Measurements from ENCODE around the gene EGLN2.

EGLN2 gene

DNA sequence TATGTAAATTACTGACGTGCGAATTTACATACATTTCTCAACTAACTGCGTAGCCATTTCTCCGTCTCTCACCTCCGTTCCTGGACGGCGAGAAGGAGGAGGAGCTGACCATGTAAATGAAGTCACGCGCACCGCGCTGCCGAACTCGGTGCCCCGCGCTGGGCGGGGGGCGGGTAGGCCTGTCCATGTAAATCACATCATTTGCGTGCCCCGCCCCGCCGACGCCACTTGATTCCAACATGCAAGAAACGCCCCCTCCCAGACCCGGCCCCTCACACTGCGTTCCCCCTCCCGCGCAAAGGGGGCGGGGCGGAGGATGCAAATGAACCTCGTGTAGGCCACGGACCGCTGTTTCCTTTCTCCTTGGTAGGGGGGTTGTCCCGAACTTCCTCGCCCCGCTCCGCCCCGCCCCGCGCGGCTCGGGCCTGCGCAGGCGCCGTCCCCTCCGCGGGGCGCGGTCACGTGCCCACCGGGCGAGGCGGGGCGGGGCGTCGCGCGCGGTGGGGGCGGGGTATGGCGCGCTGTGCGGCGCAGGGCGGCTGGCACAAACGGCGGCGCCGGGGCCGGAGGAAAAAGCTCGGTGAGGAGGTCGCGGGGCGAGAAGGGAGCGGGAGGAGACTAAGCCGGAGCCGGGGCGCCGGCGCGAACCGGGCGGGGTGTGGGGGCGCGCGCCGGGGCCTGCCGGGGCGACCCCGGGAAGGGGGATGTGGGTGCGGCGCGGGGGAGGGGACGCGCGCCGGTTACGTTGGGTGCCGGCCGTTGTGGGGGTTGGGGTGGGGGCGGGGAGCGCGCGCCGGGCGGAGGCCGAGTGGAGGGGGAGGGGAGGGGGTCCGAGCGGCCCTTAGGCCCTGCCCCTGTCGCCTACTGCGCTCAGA is at the start of gene EGLN2:
TSS of gene EGLN2 (plus strand) at position 509 of the 875 bp plus-strand sequence. CDS start 1,382 bp downstream, outside the sequence.
- H3K9me3 ChIP-seq (ENCODE audit: control insufficient read depth, insufficient read depth, low read length): no peaks in the 10 kb centered on the region
- H3K4me1 ChIP-seq (ENCODE audit: control insufficient read depth, insufficient read depth, low read length): peaks cover 13% of the 10 kb centered on the region
- H3K9ac ChIP-seq (ENCODE audit: low read depth, low read length): peak within 1 kb of the TSS; percentile 82
- H3K27me3 ChIP-seq (ENCODE audit: control insufficient read depth, insufficient read depth, low read length): no peaks in the 10 kb centered on the region
- peaks cover 30% of the 10 kb centered on the region for H3K36me3 ChIP-seq (ENCODE audit: control insufficient read depth, insufficient read depth, low read length)
- H3K4me3 ChIP-seq (ENCODE audit: low read depth, low read length): peak within 1 kb of the TSS; percentile 83

DNA sequence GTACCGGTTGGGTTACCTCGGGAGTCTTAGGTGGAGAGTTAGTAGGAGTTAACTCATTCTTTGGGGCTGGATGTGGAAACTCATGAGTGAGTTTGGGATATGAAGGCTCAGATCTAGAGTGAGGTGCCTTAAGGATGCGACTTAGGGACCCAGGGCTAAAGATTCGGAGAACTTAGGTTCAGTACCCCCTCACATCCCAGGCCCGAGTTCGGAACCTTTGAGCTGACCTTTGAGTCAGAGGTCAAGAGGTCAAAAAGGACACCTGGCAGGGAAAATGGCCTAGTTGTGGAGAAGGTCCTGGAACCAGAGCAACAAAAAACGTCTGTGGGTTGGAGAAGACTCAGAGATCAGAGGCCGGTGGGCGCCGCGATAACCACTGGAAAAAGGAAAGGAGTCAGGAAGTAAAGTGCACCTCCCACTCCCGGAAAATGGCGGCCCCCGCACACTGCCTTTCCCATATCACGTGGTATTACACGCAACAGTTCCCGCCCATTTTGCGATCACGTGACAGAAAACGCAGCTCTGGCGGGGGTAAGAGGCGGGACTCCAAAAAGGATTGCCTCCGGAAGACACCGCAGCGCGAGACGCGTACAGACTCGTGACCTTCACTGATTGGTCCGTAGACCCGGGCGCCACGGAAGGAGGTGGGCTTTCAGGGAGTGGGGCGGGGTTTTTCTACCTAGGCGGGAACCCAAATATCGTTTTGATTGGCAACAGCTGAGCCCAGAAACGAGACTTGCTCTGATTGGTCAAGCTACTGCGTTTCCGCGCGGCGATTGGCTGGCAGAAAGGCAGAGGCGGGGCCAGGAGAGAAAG is 48.7 kb upstream of the EGLN2 start, which contains the start of gene ACTMAP:
TSS of gene ACTMAP (minus strand) at position 420 of the 816 bp plus-strand sequence. CDS start 674 bp downstream, outside the sequence.
- peak within 1 kb of the TSS; percentile 99 for H3K9ac ChIP-seq (ENCODE audit: low read depth, low read length)
- H3K4me3 ChIP-seq (ENCODE audit: low read depth, low read length): peak within 1 kb of the TSS; percentile 78
- peaks cover 17% of the 10 kb centered on the region for H3K36me3 ChIP-seq (ENCODE audit: control insufficient read depth, insufficient read depth, low read length)
- peaks cover 8% of the 10 kb centered on the region for H3K4me1 ChIP-seq (ENCODE audit: control insufficient read depth, insufficient read depth, low read length)
- H3K9me3 ChIP-seq (ENCODE audit: control insufficient read depth, insufficient read depth, low read length): no peaks in the 10 kb centered on the region
- H3K27me3 ChIP-seq (ENCODE audit: control insufficient read depth, insufficient read depth, low read length): no peaks in the 10 kb centered on the region

DNA sequence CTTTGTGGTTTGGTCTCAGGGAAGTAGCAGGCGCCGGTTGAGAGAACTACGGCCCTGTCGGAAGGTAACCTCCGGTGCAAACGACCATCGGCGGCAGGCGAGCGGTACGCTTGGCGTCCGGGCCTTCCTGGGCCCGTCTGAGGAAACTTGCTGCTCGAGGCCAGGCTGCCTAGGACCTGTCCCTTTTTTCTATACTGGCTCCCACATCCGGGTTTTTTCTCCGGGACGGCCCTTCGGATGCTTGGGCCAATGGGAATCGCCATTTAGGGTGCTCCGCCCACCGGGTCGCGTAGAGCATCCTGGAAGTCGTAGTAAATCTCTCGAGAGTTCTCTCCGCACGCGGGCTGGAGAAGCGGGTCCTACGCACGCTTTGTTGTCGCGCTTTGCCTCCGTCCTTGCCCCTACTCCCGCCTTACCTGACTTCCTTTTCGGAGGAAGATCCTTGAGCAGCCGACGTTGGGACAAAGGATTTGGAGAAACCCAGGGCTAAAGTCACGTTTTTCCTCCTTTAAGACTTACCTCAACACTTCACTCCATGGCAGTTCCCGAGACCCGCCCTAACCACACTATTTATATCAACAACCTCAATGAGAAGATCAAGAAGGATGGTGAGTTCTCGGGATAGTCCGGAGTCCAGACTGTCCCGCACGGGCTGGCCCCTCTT is 48.0 kb upstream of the EGLN2 start, which contains the start of gene SNRPA:
TSS of gene SNRPA (plus strand) at position 330 of the 664 bp plus-strand sequence. CDS start at position 536, 206 bp downstream.
- Histone ChIP-seq H3K4me3 (ENCODE audit: low read depth, low read length) (peak within 1 kb of the TSS; percentile 78), H3K36me3 (ENCODE audit: control insufficient read depth, insufficient read depth, low read length) (peaks cover 22% of the 10 kb centered on the region), H3K27me3 (ENCODE audit: control insufficient read depth, insufficient read depth, low read length) (no peaks in the 10 kb centered on the region), H3K9ac (ENCODE audit: low read depth, low read length) (peak within 1 kb of the TSS; percentile 99), H3K4me1 (ENCODE audit: control insufficient read depth, insufficient read depth, low read length) (peaks cover 8% of the 10 kb centered on the region), H3K9me3 (ENCODE audit: control insufficient read depth, insufficient read depth, low read length) (no peaks in the 10 kb centered on the region)

DNA sequence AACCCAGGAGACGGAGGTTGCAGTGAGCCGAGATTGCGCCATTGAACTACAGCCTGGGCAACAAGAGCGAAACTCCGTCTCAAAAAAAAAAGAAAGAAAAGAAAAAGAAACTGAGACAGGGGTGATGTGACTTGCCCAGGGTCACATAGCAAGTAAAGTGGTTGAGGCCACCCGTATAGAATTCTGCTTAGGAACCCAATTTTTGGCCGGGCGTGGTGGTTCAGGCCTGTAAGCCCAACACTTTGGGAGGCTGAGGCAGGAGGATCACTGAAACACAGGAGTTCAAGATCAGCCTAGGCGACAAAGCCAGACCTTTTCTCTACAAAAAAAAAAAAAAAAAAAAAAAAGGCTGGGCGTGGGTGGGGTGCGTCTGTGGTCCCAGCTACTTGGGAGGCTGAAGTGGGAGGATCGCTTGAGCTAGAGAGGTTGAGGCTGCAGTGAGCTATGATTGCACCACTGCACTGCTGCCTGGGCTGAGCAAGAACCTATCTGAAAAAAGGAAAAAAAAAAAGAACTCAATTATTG is 46.7 kb upstream of the EGLN2 start:
- Histone ChIP-seq H3K4me3 (ENCODE audit: low read depth, low read length) (peak overlapping the region; percentile 78), H3K9ac (ENCODE audit: low read depth, low read length) (no peak overlapping the region), H3K9me3 (ENCODE audit: control insufficient read depth, insufficient read depth, low read length) (no peaks in the 10 kb centered on the region), H3K27me3 (ENCODE audit: control insufficient read depth, insufficient read depth, low read length) (no peaks in the 10 kb centered on the region), H3K36me3 (ENCODE audit: control insufficient read depth, insufficient read depth, low read length) (peaks cover 28% of the 10 kb centered on the region), H3K4me1 (ENCODE audit: control insufficient read depth, insufficient read depth, low read length) (peaks cover 8% of the 10 kb centered on the region)

DNA sequence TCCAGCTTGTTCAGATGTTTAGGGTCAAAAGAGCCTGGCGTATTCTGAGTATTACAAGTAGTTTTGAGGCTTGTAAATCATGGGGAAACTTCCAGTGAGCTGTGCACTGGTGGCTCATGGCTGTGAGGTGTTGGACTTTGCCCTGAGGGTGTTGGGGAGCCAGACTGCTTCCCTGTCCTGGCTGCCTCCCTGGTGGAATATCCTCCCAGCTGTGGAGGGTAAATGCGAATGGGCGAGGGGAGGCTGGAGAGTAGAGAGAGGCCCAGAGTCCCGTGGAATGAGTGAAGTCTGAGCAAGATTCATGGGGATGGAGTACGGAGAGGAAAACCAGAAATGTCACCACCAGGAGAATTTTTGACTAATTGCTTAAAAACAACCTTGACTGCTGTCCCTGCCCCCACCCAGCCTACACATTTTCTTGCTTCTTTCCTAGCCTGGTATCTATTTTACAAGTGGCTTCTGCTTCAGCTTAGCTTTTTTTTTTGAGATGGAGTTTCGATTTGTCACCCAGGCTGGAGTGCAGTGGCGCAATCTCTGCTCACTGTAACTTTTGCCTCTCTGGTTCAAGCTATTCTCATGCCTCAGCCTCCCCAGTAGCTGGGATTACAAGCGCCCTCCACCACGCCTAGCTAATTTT is 44.3 kb upstream of the EGLN2 start:
- no peaks in the 10 kb centered on the region for H3K9me3 ChIP-seq (ENCODE audit: control insufficient read depth, insufficient read depth, low read length)
- peaks cover 8% of the 10 kb centered on the region for H3K4me1 ChIP-seq (ENCODE audit: control insufficient read depth, insufficient read depth, low read length)
- H3K36me3 ChIP-seq (ENCODE audit: control insufficient read depth, insufficient read depth, low read length): peaks cover 43% of the 10 kb centered on the region
- H3K4me3 ChIP-seq (ENCODE audit: low read depth, low read length): no peak overlapping the region
- H3K9ac ChIP-seq (ENCODE audit: low read depth, low read length): no peak overlapping the region
- no peaks in the 10 kb centered on the region for H3K27me3 ChIP-seq (ENCODE audit: control insufficient read depth, insufficient read depth, low read length)

DNA sequence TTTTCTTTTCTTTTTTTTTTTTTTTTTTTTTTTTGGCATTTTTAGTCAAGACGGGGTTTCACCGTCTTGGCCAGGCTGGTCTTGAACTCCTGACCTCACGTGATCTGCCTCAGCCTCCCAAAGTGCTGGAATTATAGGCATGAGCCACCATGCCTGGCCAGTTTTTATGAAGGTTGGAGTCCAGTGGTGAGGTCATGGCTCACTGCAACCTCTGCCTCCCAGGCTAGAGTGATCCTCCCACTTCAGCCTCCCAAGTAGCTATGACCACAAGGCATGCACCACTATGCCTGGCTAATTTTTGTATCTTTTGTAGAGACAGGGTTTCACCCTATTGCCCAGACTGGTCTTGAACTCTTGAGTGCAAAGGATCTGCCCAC is 43.8 kb upstream of the EGLN2 start:
- Histone ChIP-seq H3K4me1 (ENCODE audit: control insufficient read depth, insufficient read depth, low read length) (peaks cover 5% of the 10 kb centered on the region), H3K9me3 (ENCODE audit: control insufficient read depth, insufficient read depth, low read length) (no peaks in the 10 kb centered on the region), H3K9ac (ENCODE audit: low read depth, low read length) (no peak overlapping the region), H3K27me3 (ENCODE audit: control insufficient read depth, insufficient read depth, low read length) (no peaks in the 10 kb centered on the region), H3K36me3 (ENCODE audit: control insufficient read depth, insufficient read depth, low read length) (peaks cover 48% of the 10 kb centered on the region), H3K4me3 (ENCODE audit: low read depth, low read length) (no peak overlapping the region)

DNA sequence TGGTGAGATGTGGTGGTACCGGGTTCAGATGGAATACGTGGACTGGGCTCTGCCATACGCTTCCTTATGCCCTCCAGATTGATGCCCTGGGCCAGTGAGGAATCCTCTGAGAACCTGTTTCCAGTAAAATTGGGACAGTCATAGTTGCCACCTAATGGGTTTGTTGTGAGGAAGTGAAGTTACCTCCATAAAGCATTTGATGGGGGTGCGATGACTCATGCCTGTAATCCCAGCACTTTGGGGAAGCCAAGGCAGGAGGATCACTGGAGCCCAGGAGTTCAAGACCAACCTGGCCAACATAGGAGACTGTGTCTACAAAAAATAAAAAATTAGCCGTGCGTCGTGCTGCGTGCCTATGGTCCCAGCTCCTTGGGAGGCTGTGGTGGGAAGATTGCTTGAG is 43.2 kb upstream of the EGLN2 start:
- H3K9me3 ChIP-seq (ENCODE audit: control insufficient read depth, insufficient read depth, low read length): no peaks in the 10 kb centered on the region
- peaks cover 54% of the 10 kb centered on the region for H3K36me3 ChIP-seq (ENCODE audit: control insufficient read depth, insufficient read depth, low read length)
- no peaks in the 10 kb centered on the region for H3K27me3 ChIP-seq (ENCODE audit: control insufficient read depth, insufficient read depth, low read length)
- no peak overlapping the region for H3K9ac ChIP-seq (ENCODE audit: low read depth, low read length)
- peaks cover 5% of the 10 kb centered on the region for H3K4me1 ChIP-seq (ENCODE audit: control insufficient read depth, insufficient read depth, low read length)
- no peak overlapping the region for H3K4me3 ChIP-seq (ENCODE audit: low read depth, low read length)

DNA sequence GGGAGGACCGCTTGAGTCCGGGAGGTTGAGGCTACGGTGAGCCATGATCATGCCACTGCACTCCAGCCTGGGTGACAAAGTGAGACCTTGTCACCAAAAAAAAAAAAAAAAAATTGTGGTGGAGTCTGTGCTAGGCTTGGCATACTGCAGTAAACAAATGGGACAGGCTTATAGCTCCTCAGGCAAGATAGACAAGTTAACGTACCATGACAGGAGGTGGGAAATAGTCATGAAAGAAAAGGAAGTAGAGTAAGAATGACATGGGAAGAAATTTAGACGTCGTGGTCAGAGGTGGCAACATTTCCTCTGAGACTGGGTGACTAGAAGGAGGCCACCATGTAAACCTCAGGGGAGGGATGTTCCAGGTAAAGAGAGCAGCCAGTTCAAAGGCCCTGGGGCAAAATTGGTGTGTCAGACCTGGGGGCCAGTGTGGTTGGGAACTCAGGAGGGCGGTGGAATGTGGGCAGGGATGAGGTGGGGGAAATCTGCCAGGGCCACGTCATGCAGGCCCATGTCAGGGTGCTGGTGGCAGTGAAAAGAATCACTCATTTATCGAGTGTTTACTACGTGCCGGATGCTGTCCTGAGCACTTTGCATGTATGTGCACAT is 42.4 kb upstream of the EGLN2 start:
- no peak overlapping the region for H3K4me3 ChIP-seq (ENCODE audit: low read depth, low read length)
- peaks cover 5% of the 10 kb centered on the region for H3K4me1 ChIP-seq (ENCODE audit: control insufficient read depth, insufficient read depth, low read length)
- H3K9me3 ChIP-seq (ENCODE audit: control insufficient read depth, insufficient read depth, low read length): no peaks in the 10 kb centered on the region
- peaks cover 61% of the 10 kb centered on the region for H3K36me3 ChIP-seq (ENCODE audit: control insufficient read depth, insufficient read depth, low read length)
- peak overlapping the region; percentile 26 for H3K9ac ChIP-seq (ENCODE audit: low read depth, low read length)
- no peaks in the 10 kb centered on the region for H3K27me3 ChIP-seq (ENCODE audit: control insufficient read depth, insufficient read depth, low read length)

DNA sequence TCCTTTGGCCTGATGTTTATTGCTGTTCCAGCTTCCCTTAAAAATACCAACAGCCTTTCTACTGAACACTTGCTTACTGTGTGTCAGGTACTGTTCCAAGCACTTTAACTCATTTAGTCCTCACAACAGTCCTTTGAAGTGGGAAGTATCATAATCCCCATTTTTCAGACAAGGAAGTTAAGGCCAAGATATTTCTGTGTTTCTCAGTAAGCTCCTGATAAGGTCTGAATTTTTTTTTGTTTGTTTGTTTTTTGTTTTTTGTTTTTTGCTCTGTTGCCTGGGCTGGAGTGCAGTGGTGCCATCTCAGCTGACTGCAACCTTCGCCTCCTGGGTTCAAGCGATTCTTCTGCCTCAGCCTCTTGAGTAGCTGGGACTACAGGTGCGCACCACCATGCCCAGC is 40.5 kb upstream of the EGLN2 start:
- H3K9me3 ChIP-seq (ENCODE audit: control insufficient read depth, insufficient read depth, low read length): no peaks in the 10 kb centered on the region
- H3K27me3 ChIP-seq (ENCODE audit: control insufficient read depth, insufficient read depth, low read length): no peaks in the 10 kb centered on the region
- peaks cover 5% of the 10 kb centered on the region for H3K4me1 ChIP-seq (ENCODE audit: control insufficient read depth, insufficient read depth, low read length)
- peaks cover 75% of the 10 kb centered on the region for H3K36me3 ChIP-seq (ENCODE audit: control insufficient read depth, insufficient read depth, low read length)
- no peak overlapping the region for H3K9ac ChIP-seq (ENCODE audit: low read depth, low read length)
- no peak overlapping the region for H3K4me3 ChIP-seq (ENCODE audit: low read depth, low read length)

DNA sequence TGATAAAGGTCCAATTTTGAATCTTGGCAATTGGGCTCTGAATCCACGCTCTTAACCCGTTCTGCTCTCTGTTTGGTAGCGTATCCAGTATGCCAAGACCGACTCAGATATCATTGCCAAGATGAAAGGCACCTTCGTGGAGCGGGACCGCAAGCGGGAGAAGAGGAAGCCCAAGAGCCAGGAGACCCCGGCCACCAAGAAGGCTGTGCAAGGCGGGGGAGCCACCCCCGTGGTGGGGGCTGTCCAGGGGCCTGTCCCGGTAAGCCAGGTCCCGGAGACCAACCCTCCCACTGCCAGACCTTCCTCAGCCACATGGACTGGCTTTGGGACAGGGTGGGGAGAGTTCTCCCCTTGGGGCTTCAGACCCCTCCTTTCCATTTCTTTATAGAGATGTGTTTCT is 39.6 kb upstream of the EGLN2 start:
- H3K4me3 ChIP-seq (ENCODE audit: low read depth, low read length): no peak overlapping the region
- H3K4me1 ChIP-seq (ENCODE audit: control insufficient read depth, insufficient read depth, low read length): peaks cover 4% of the 10 kb centered on the region
- H3K36me3 ChIP-seq (ENCODE audit: control insufficient read depth, insufficient read depth, low read length): peaks cover 78% of the 10 kb centered on the region
- H3K9ac ChIP-seq (ENCODE audit: low read depth, low read length): no peak overlapping the region
- H3K9me3 ChIP-seq (ENCODE audit: control insufficient read depth, insufficient read depth, low read length): no peaks in the 10 kb centered on the region
- no peaks in the 10 kb centered on the region for H3K27me3 ChIP-seq (ENCODE audit: control insufficient read depth, insufficient read depth, low read length)
